Stimulated activated CD8-positive, alpha-beta memory T cell treated with anti-CD3 and anti-CD28 coated beads, Interleukin-4, amount 100 ng/mL, for 48 hours (primary cell): ENCODE results near the gene PDLIM5.

Experiments
- DNase-seq: peaks from one replicate; pipeline ENCODE4 v3.0.0-alpha.2; 2020

Gene PDLIM5

GRCh38 chr4:94665500-94666404 is 214.0 kb downstream of the PDLIM5 start:
- no peak for DNase-seq

GRCh38 chr4:94668724-94669123 is 217.0 kb downstream of the PDLIM5 start:
- no peak for DNase-seq

DNA sequence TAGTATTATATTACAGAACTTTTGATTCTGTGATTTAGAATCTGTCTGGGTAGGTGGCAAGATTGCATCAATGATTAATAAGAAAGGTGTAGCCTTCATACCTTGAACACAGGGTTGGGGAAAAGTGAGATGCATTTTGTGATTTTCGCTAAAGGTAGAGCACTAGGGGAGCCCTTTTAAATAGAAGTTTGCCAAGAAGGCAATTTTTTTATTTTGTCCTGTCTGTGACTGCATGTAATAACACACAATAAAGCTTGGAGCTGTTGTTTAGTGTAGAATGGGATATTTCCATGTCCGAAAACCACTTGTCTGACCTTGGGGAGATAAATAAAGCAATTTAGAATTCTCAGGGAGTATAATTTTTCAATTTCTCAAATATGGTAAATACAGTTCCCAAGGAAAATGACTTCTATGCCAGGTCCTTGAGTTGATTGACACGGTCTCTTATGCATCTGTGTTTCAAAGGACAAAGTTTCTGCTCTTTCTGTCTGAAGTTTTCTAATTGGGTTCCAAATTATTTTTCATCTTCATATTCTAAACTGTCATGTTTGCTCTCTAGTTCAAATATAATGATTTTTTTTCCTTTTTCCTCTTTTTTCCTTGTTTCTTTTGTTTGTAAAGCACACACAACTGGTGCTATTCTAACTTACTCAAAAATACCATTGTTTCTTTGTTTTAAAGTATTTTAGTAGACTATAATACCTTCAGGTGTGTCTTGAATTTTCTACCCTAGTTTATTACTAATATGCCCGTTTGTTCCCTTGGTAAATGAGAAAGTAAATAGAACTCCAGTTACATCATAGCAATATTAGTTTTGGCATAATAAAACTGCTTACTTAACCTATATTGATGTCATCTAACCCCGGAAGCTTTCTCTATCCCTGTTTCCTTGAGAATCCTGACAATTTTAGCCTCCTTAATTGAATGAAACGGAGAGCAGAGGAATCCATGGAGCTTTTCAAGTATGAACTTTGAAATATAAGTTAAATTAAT is 218.2 kb downstream of the PDLIM5 start:
- no peak for DNase-seq

DNA sequence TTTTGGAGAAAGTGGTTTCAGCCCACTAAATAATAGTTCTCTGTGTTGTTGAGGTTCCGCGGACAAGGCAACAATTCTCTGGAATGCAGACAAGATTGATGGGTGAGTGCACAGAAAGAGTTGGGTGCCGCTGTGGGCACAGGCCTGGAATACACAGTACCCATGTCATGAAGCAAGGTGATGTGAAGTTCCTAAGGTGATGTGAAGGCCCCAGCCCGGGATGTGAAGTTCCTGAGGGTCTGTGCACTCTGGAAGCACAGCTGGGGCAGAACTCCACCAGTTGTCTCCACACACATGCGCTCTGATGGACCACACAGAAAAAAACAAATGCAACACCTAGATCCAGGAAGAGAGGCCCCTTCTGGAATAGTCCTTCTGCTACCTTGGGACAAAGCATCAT is 219.4 kb downstream of the PDLIM5 start:
- no peak for DNase-seq

DNA sequence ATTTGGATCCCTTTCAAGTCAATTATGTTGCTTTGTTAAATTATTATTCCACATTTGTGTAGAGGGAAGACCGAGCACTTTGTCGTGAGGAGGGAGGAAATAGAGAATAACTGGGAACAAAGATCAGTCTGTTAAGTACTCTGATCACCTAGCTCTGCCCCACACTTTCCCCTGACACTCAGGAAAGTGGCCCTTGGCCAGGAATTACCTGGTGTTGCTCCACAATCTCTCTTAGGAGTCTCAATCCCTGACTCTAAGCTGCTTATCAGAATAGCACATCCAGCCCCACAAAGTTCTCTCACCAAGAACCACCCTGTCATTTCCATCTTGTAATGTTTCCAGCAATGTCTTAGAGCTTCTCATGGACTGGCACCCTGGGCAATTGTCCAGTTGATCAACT is 222.2 kb downstream of the PDLIM5 start:
- no peak for DNase-seq

- DNase-seq: no peak
Measured at GRCh38 chr4:94676970-94677369, 225.2 kb downstream of the PDLIM5 start.

GRCh38 chr4:94678896-94679295 is 227.2 kb downstream of the PDLIM5 start:
- DNase-seq: no peak

DNA sequence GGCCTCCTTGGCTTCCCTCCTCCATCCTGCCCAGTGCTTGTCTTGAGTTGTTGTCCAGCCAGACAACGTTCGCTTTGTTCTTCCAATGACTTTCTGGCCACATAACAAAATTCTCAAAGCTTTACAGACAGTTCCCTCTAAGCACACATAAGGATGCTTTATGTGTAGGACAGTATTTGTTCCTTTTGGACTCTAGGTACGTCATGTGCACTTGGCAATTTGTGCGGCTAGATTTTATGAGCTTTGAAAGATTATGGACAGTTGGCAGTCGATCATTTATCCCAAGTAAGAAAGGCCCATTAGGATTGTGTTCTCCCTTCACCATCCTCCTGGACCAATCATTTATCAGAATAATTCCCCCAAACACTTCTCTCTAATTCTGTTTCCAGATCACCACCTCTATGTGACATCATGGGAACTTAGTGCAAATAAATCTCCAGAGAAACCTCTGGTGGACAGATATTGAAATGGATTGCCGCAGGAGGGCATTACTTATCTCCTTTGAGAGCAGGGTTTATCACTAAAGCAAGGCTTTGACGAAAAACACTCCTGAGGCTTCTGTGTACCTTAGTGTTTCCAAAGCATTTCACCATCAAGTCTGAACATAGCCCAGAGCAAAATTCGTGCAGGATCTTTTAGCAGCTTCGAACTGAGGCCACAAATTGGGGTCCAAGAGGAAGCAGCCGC is 228.6 kb downstream of the PDLIM5 start:
- no peak for DNase-seq

DNA sequence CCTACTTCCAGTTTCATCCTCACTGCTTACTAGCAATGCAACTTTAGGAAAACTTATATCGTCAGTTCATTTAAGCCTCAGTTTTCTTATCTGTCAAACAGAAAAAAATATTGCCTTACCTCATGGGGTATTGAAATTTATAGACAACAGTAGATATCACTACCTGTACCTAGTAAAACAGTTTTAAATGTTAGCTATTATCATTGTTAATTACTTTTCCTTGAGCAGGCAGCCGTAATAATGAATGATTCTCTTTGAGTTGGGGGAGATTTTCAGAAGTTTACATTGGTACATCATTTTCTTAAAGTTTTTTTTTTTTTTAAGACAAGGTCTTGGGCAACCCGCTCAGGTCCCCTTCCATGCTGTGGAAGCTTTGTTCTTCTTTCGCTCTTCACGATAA is 234.3 kb downstream of the PDLIM5 start:
- no peak for DNase-seq

GRCh38 chr4:94689155-94689860 is 237.6 kb downstream of the PDLIM5 start:
- DNase-seq: no peak

- no peak for DNase-seq
Measured at GRCh38 chr4:94690851-94691254, 239.1 kb downstream of the PDLIM5 start.

DNA sequence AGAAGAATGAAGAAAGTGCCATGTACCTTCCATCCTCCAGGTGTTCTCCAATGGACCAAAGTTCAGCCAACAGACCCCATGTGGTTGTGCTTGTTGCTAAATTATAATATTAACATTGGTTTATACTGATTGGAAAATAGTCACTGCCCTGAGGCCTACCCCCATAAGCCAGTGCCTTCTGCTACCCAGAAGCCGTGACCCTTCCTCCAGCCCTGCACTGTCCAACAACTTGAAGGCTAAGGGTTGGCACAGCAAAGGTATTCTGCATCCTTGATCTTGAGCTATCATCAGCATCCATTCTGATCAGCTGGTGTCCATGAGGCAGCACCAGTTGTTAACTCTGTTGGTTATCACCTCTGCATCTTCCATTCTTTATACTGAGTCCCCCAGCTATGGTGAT is 239.8 kb downstream of the PDLIM5 start:
- no peak for DNase-seq

GRCh38 chr4:94695384-94695783 is 243.6 kb downstream of the PDLIM5 start:
- no peak for DNase-seq

DNA sequence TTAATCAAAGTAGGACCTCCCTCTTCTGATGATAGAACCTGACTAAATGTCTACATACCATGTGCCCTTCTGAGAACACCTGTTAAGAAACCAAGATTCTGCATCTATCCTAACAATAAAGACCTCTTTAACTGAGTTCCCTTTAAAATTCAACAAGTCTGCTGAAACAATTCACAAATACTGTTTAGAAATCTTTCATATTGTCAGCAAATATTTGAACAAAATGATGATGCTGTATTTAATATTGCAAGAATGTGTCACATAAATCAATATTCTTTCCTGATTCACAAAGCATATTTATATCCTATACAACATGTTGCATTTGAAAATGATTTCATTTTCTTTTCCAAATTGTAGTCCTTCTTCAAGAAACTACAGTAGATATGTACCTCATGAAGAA is 246.4 kb downstream of the PDLIM5 start:
- DNase-seq: no peak

DNA sequence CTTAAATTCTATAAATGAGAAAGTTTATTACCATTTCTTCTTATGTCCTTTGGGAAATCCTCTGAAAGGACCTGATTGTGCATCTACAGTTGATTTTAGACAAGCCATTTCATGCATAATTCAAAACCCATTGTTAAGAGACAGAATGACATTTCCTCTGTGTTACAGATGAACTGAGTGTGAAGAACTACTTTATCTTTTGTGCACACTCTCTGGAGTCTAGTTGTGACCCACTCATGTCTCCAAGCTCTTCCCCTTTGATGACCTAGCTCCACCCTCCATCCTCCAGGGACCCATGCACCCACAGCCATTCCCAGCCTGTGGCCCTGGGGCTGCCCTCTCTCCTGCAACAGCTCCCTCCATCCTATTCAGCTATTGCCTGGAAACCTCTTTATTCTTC is 248.6 kb downstream of the PDLIM5 start:
- no peak for DNase-seq

DNA sequence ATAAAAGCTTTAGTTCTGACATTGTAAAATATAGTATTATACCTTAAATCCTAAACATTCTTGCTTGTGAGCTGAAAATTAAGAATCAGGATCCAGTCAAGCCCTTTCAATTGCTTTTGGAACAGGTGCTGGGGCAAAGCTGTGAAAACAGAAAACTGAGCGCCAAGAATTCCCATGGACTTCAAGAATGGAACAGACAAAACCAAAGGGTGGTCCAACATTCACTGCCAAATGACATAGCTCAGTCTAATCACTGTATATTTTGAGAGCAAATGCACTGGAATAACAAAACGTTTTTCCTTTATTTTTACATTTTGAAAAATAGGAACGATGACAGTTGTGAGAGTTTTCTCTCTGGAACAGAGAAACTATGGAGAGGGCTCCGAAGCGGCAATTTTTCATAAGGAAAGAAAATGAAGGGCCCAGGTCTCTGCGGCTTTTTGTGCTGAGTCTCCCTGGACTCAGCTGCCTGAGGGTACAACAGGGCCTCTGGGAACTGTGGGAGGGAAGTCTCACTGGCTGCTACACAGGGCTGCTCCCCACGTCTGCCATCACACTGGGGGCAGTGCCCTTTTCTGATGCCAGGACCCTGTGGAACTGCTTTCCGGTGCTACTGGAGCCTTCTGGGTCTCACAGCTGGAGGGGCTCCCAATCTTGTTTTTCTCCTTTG is 250.0 kb downstream of the PDLIM5 start:
- DNase-seq: no peak

DNA sequence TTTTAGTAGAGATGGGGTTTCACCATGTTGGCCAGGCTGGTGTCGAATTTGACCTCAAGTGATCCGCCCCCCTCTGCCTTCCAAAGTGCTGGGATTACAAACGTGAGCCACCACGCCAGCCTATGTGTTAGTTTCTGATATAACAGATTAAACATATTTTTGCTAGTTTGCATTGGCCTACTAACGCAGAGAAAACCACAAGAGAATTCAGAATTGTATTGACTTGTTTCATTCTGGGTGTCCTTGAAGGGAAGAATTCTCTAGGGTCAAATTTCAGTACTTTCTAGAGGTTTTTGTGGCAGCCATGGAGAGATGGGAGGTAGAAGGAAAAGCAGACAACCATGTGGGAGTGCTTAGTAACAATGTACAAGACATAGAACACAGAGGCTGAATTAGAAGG is 259.9 kb downstream of the PDLIM5 start:
- DNase-seq: no peak

GRCh38 chr4:94714365-94715160 is 262.8 kb downstream of the PDLIM5 start:
- DNase-seq: no peak

DNA sequence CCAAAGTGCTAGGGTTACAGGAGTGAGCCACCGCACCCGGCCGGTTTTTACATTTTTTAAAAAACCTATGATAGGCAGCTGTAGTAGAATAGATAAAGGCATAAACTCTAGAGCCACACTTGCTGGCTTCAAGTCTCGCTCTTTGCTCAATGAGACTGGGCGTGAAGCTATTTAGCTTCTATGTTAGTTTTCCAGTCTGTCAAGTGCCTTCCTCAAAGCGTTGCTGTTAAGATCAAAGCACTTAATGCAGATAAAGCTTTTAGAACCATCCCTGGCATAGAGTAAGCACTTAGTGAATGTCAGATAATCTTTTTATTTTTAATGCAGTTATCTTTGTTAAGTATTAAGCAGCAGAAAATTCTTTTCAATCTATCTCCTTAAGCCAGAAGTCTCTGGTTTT is 264.0 kb downstream of the PDLIM5 start:
- DNase-seq: no peak
